GM21447 (cell line): ENCODE data around the gene CCDC138.
A peak's percentile ranks its signal among the peaks of the same experiment; 100 is the strongest.
"Not testable (repeated sequence)": the region's sequence is repeated elsewhere in the genome, so short reads cannot be mapped to it uniquely, and the experiment has no call there.

ENCODE experiments used
- ATAC-seq: cut with Tn5 transposase; IDR thresholded peaks from one replicate; pipeline ENCODE4 v1.9.1; 2021; ENCODE audit not compliant: unreplicated experiment

Gene CCDC138

GRCh38 chr2:108786354-108787215, at the start of gene CCDC138:
TSS of gene CCDC138 (plus strand) at chr2:108786771. CDS start at chr2:108786823, 52 bp downstream.
- ATAC-seq, result peak; percentile 92

GRCh38 chr2:108757973-108758372, 28.6 kb upstream of the CCDC138 start:
- not testable (repeated sequence) for ATAC-seq

- not testable (repeated sequence) for ATAC-seq
Measured at GRCh38 chr2:108762618-108763017, 24.0 kb upstream of the CCDC138 start.

GRCh38 chr2:108766671-108767070, 19.9 kb upstream of the CCDC138 start:
- ATAC-seq, result not testable (repeated sequence)

- ATAC-seq, result not testable (repeated sequence)
Measured at GRCh38 chr2:108767859-108768258, 18.7 kb upstream of the CCDC138 start.

- peak; percentile 75 for ATAC-seq
Measured at GRCh38 chr2:108776475-108776874, 10.1 kb upstream of the CCDC138 start.

GRCh38 chr2:108778857-108779256, 7.7 kb upstream of the CCDC138 start:
- no peak for ATAC-seq

GRCh38 chr2:108786008-108786353, 590 bp upstream of the CCDC138 start:
- ATAC-seq, result no peak

GRCh38 chr2:108787216-108787541, 608 bp downstream of the CCDC138 start:
- no peak for ATAC-seq

- no peak for ATAC-seq
Measured at GRCh38 chr2:108803045-108803736, 16.6 kb downstream of the CCDC138 start.

- no peak for ATAC-seq
Measured at GRCh38 chr2:108805032-108805431, 18.5 kb downstream of the CCDC138 start.

GRCh38 chr2:108805782-108806181, 19.2 kb downstream of the CCDC138 start:
- ATAC-seq, result no peak

- ATAC-seq, result no peak
Measured at GRCh38 chr2:108806371-108807113, 20.0 kb downstream of the CCDC138 start.

GRCh38 chr2:108809936-108810335, 23.4 kb downstream of the CCDC138 start:
- no peak for ATAC-seq

GRCh38 chr2:108810993-108811957, 24.7 kb downstream of the CCDC138 start:
- no peak for ATAC-seq

GRCh38 chr2:108813732-108814131, 27.2 kb downstream of the CCDC138 start:
- ATAC-seq, result no peak

- no peak for ATAC-seq
Measured at GRCh38 chr2:108820482-108820881, 33.9 kb downstream of the CCDC138 start.

GRCh38 chr2:108823286-108823685, 36.7 kb downstream of the CCDC138 start:
- no peak for ATAC-seq

GRCh38 chr2:108824316-108825070, 37.9 kb downstream of the CCDC138 start:
- ATAC-seq, result no peak

- ATAC-seq, result no peak
Measured at GRCh38 chr2:108825254-108825653, 38.7 kb downstream of the CCDC138 start.
